Stomach smooth muscle (tissue), 2 donors: Measurements from ENCODE around the gene TTC1.
"Not testable (repeated sequence)": the region's sequence is repeated elsewhere in the genome, so short reads cannot be mapped to it uniquely, and the experiment has no call there.

ENCODE experiments used
- H3K27ac ChIP-seq: one replicate; pipeline ENCODE4 v1.7.0; 2013; ENCODE audit warnings: mild to moderate bottlenecking, low read length, inconsistent platforms
- H3K27me3 ChIP-seq, 2 donors: one replicate each; pipeline ENCODE4 v1.7.0; 2013; ENCODE audit warnings: low read length in 2 of 2; ENCODE audit not compliant: insufficient read depth in 2 of 2, control insufficient read depth in 1 of 2
- H3K36me3 ChIP-seq, 2 donors: one replicate each; pipeline ENCODE4 v1.7.0; 2013; ENCODE audit warnings: low read length in 2 of 2; ENCODE audit not compliant: control insufficient read depth in 2 of 2, insufficient read depth in 2 of 2
- H3K4me1 ChIP-seq: one replicate; pipeline ENCODE4 v1.7.0; 2013; ENCODE audit warnings: low read length; ENCODE audit not compliant: control insufficient read depth, insufficient read depth
- H3K4me3 ChIP-seq, 2 donors: one replicate each; pipeline ENCODE4 v1.7.0; 2013; ENCODE audit warnings: low read length in 2 of 2
- H3K9ac ChIP-seq, 2 donors: one replicate each; pipeline ENCODE4 v1.7.0; 2013; ENCODE audit warnings: low read length in 2 of 2, mild to moderate bottlenecking in 1 of 2
- H3K9me3 ChIP-seq, 2 donors: one replicate each; pipeline ENCODE4 v1.7.0; 2013; ENCODE audit warnings: low read length in 2 of 2; ENCODE audit not compliant: control insufficient read depth in 2 of 2
- donor health status: healthy.
- donor health status: Pancreatic carcinoma.

TTC1 gene

GRCh38 chr5:160008877-160009590, at the start of gene TTC1:
Gene TTC1, plus strand, starts transcription at chr5:160009139. Its CDS starts 1,390 bp downstream, at chr5:160010529.
- Histone ChIP-seq H3K27ac (peak within 1 kb of the TSS; percentile 87), H3K4me1 (peaks cover 9% of the 10 kb centered on the region), H3K4me3 (peak within 1 kb of the TSS; percentile 98 to 99), H3K9me3 (no peaks in the 10 kb centered on the region), H3K27me3 (no peaks in the 10 kb centered on the region), H3K36me3 (peaks cover 3 to 4% of the 10 kb centered on the region in 2 donors), H3K9ac (peak within 1 kb of the TSS; percentile 91 to 98)

GRCh38 chr5:159961176-159962160, 47.5 kb upstream of the TTC1 start:
- Histone ChIP-seq H3K4me1 (no peaks in the 10 kb centered on the region), H3K27ac (no peak overlapping the region), H3K4me3 (no peak overlapping the region), H3K9ac (no peak overlapping the region), H3K27me3 (peaks cover 2% of the 10 kb centered on the region in 2 donors), H3K9me3 (no peaks in the 10 kb centered on the region), H3K36me3 (no peaks in the 10 kb centered on the region)

GRCh38 chr5:159962214-159962613, 46.7 kb upstream of the TTC1 start:
- H3K36me3 ChIP-seq, result no peaks in the 10 kb centered on the region
- no peaks in the 10 kb centered on the region for H3K9me3 ChIP-seq
- no peak overlapping the region for H3K9ac ChIP-seq
- H3K4me1 ChIP-seq, result no peaks in the 10 kb centered on the region
- H3K27me3 ChIP-seq, result peaks cover 2% of the 10 kb centered on the region in 2 donors
- no peak overlapping the region for H3K4me3 ChIP-seq
- H3K27ac ChIP-seq, result no peak overlapping the region

- H3K27me3 ChIP-seq, result peaks cover 6 to 8% of the 10 kb centered on the region in 2 donors
- no peak overlapping the region for H3K27ac ChIP-seq
- H3K4me3 ChIP-seq, result no peak overlapping the region
- H3K9me3 ChIP-seq, result no peaks in the 10 kb centered on the region
- no peak overlapping the region for H3K9ac ChIP-seq
- no peaks in the 10 kb centered on the region for H3K36me3 ChIP-seq
- no peaks in the 10 kb centered on the region for H3K4me1 ChIP-seq
Measured at GRCh38 chr5:159963935-159964334, 45.0 kb upstream of the TTC1 start.

- no peaks in the 10 kb centered on the region for H3K9me3 ChIP-seq
- no peak overlapping the region for H3K27ac ChIP-seq
- H3K36me3 ChIP-seq, result no peaks in the 10 kb centered on the region
- H3K27me3 ChIP-seq, result peaks cover 8 to 9% of the 10 kb centered on the region in 2 donors
- no peak overlapping the region for H3K4me3 ChIP-seq
- H3K4me1 ChIP-seq, result no peaks in the 10 kb centered on the region
- H3K9ac ChIP-seq, result no peak overlapping the region
Measured at GRCh38 chr5:159965031-159965837, 43.7 kb upstream of the TTC1 start.

GRCh38 chr5:159965838-159966128, 43.2 kb upstream of the TTC1 start:
- not testable (repeated sequence) for H3K4me3 ChIP-seq, H3K4me1 ChIP-seq, H3K27ac ChIP-seq, H3K9me3 ChIP-seq, H3K36me3 ChIP-seq, H3K9ac ChIP-seq
- peaks cover 13 to 14% of the 10 kb centered on the region in 2 donors for H3K27me3 ChIP-seq

- no peaks in the 10 kb centered on the region for H3K36me3 ChIP-seq
- H3K27me3 ChIP-seq, result peaks cover 26 to 36% of the 10 kb centered on the region in 2 donors
- no peak overlapping the region for H3K4me3 ChIP-seq
- no peak overlapping the region for H3K27ac ChIP-seq
- H3K9ac ChIP-seq, result no peak overlapping the region
- peaks cover 3% of the 10 kb centered on the region for H3K4me1 ChIP-seq
- no peaks in the 10 kb centered on the region for H3K9me3 ChIP-seq
Measured at GRCh38 chr5:159969966-159970365, 39.0 kb upstream of the TTC1 start.

GRCh38 chr5:159971038-159971437, 37.9 kb upstream of the TTC1 start:
- Histone ChIP-seq H3K27me3 (peaks cover 24 to 33% of the 10 kb centered on the region in 2 donors), H3K9me3 (no peaks in the 10 kb centered on the region), H3K27ac (no peak overlapping the region), H3K4me1 (peaks cover 6% of the 10 kb centered on the region), H3K9ac (no peak overlapping the region), H3K4me3 (no peak overlapping the region), H3K36me3 (no peaks in the 10 kb centered on the region)

- Histone ChIP-seq H3K4me3 (peak overlapping the region in 1 of 2 donors; percentile 40), H3K27me3 (peaks cover 24 to 33% of the 10 kb centered on the region in 2 donors), H3K36me3 (no peaks in the 10 kb centered on the region), H3K9ac (no peak overlapping the region), H3K27ac (no peak overlapping the region), H3K9me3 (no peaks in the 10 kb centered on the region), H3K4me1 (peaks cover 6% of the 10 kb centered on the region)
Measured at GRCh38 chr5:159971514-159971913, 37.4 kb upstream of the TTC1 start.

- H3K36me3 ChIP-seq, result no peaks in the 10 kb centered on the region
- peak overlapping the region in 1 of 2 donors; percentile 40 for H3K4me3 ChIP-seq
- no peaks in the 10 kb centered on the region for H3K9me3 ChIP-seq
- peaks cover 6% of the 10 kb centered on the region for H3K4me1 ChIP-seq
- peaks cover 24 to 33% of the 10 kb centered on the region in 2 donors for H3K27me3 ChIP-seq
- no peak overlapping the region for H3K9ac ChIP-seq
- H3K27ac ChIP-seq, result no peak overlapping the region
Measured at GRCh38 chr5:159971931-159972461, 36.9 kb upstream of the TTC1 start.
